HEK293 (cell line): ENCODE measurements around the gene ITPRIPL1.

Experiments
- CTCF ChIA-PET: fragments of 350-600 bp; formaldehyde crosslinking; extraction: SDS; loops from one replicate; lab custom pipeline; 2021; ENCODE audit warnings: antibody characterized with exemption; lab: Yijun Ruan, JAX
- POLR2A ChIA-PET: fragments of 300-600 bp; formaldehyde crosslinking; extraction: SDS; loops from one replicate; lab custom pipeline; 2020; ENCODE audit warnings: antibody characterized with exemption, inconsistent platforms; lab: Yijun Ruan, JAX
- H3K27ac ChIP-seq: fragments of 200-500 bp; sonication (Bioruptor generic); 2 replicates; pipeline ENCODE4 v1.5.1; 2014; ENCODE audit warnings: low read depth, low read length, control low read depth, inconsistent platforms; ENCODE audit errors: extremely low read depth
- H3K36me3 ChIP-seq, 2 experiments: fragments of 200-500 bp in 1 of 2; sonication (Bioruptor generic) in 1 of 2; 1 replicate in 1 of 2; 2 replicates in 1 of 2; pipeline ENCODE4 v1.5.1; 2014 to 2017; ENCODE audit warnings: inconsistent platforms in 2 of 2, low read length in 2 of 2; ENCODE audit not compliant: control insufficient read depth in 2 of 2, insufficient read depth in 1 of 2
- H3K4me1 ChIP-seq: fragments of 200-500 bp; sonication (Bioruptor generic); 2 replicates; pipeline ENCODE4 v1.5.1; 2014; ENCODE audit warnings: mild to moderate bottlenecking, low read length, inconsistent platforms; ENCODE audit not compliant: control insufficient read depth, insufficient read depth
- H3K4me3 ChIP-seq: 2 replicates; pipeline ENCODE4 v1.5.1; 2011; ENCODE audit warnings: low read depth, mild to moderate bottlenecking, control low read depth, low read length, moderate library complexity
- H3K9me3 ChIP-seq: fragments of 200-500 bp; sonication (Bioruptor generic); 2 replicates; pipeline ENCODE4 v1.5.1; 2014; ENCODE audit warnings: low read depth, low read length, inconsistent platforms; ENCODE audit not compliant: control insufficient read depth, insufficient read depth
- AEBP2 ChIP-seq: fragments of 450-650 bp; formaldehyde crosslinking; IDR thresholded peaks from 2 replicates; pipeline ENCODE4 v1.5.1; 2016; ENCODE audit warnings: missing biosample characterization, missing genetic modification characterization, borderline replicate concordance
- BCL11B ChIP-seq: fragments of 450-650 bp; formaldehyde crosslinking; IDR thresholded peaks from 2 replicates; pipeline ENCODE4 v1.5.1; 2016; ENCODE audit warnings: low read depth, missing biosample characterization, missing genetic modification characterization
- BCL6B ChIP-seq: fragments of 450-650 bp; formaldehyde crosslinking; IDR thresholded peaks from 2 replicates; pipeline ENCODE4 v1.5.1; 2017; ENCODE audit warnings: missing biosample characterization, missing genetic modification characterization
- EGR2 ChIP-seq: fragments of 450-650 bp; formaldehyde crosslinking; IDR thresholded peaks from 2 replicates; pipeline ENCODE4 v1.5.1; 2016; ENCODE audit warnings: low read depth, missing biosample characterization, missing genetic modification characterization
- KLF8 ChIP-seq: fragments of 450-650 bp; formaldehyde crosslinking; IDR thresholded peaks from 2 replicates; pipeline ENCODE4 v1.5.1; 2016; ENCODE audit warnings: missing biosample characterization, missing genetic modification characterization
- PRDM10 ChIP-seq: fragments of 450-650 bp; formaldehyde crosslinking; IDR thresholded peaks from 2 replicates; pipeline ENCODE4 v1.5.1; 2016; ENCODE audit warnings: missing biosample characterization, missing genetic modification characterization
- RBAK ChIP-seq: fragments of 450-650 bp; formaldehyde crosslinking; IDR thresholded peaks from 2 replicates; pipeline ENCODE4 v1.5.1; 2016; ENCODE audit warnings: missing biosample characterization, missing genetic modification characterization
- SALL2 ChIP-seq: fragments of 450-650 bp; formaldehyde crosslinking; IDR thresholded peaks from 2 replicates; pipeline ENCODE4 v1.5.0; 2017; ENCODE audit warnings: missing biosample characterization, mild to moderate bottlenecking, missing genetic modification characterization, borderline replicate concordance
- SP3 ChIP-seq: fragments of 450-650 bp; formaldehyde crosslinking; IDR thresholded peaks from 2 replicates; pipeline ENCODE4 v1.5.1; 2016; ENCODE audit warnings: missing biosample characterization, missing genetic modification characterization
- ZBTB6 ChIP-seq: fragments of 450-650 bp; formaldehyde crosslinking; IDR thresholded peaks from 2 replicates; pipeline ENCODE4 v1.5.1; 2017; ENCODE audit warnings: missing biosample characterization, missing genetic modification characterization
- ZNF114 ChIP-seq: fragments of 450-650 bp; formaldehyde crosslinking; IDR thresholded peaks from 2 replicates; pipeline ENCODE4 v1.5.0; 2017; ENCODE audit warnings: missing biosample characterization, missing genetic modification characterization
- ZNF211 ChIP-seq: fragments of 450-650 bp; formaldehyde crosslinking; IDR thresholded peaks from 2 replicates; pipeline ENCODE4 v1.5.1; 2016; ENCODE audit warnings: low read depth, missing biosample characterization, missing genetic modification characterization
- ZNF416 ChIP-seq: fragments of 450-650 bp; formaldehyde crosslinking; IDR thresholded peaks from 2 replicates; pipeline ENCODE4 v1.5.1; 2016; ENCODE audit warnings: missing biosample characterization, missing genetic modification characterization
- ZNF433 ChIP-seq: fragments of 450-650 bp; formaldehyde crosslinking; IDR thresholded peaks from 2 replicates; pipeline ENCODE4 v1.5.1; 2016; ENCODE audit warnings: missing biosample characterization, missing genetic modification characterization, low read depth
- ZNF530 ChIP-seq: fragments of 450-650 bp; formaldehyde crosslinking; IDR thresholded peaks from 2 replicates; pipeline ENCODE4 v1.5.1; 2016; ENCODE audit warnings: low read depth, missing biosample characterization, missing genetic modification characterization
- ZNF544 ChIP-seq: fragments of 450-650 bp; formaldehyde crosslinking; IDR thresholded peaks from 2 replicates; pipeline ENCODE4 v1.5.0; 2017; ENCODE audit warnings: missing biosample characterization, missing genetic modification characterization
- ZNF555 ChIP-seq: fragments of 450-650 bp; formaldehyde crosslinking; conservative IDR thresholded peaks from 2 replicates; pipeline ENCODE4 v1.5.1; 2017; ENCODE audit warnings: missing biosample characterization, mild to moderate bottlenecking, missing genetic modification characterization, inconsistent platforms
- ZNF704 ChIP-seq: fragments of 450-650 bp; formaldehyde crosslinking; IDR thresholded peaks from 2 replicates; pipeline ENCODE4 v1.5.1; 2016; ENCODE audit warnings: missing biosample characterization, missing genetic modification characterization
- ZXDB ChIP-seq: fragments of 450-650 bp; formaldehyde crosslinking; IDR thresholded peaks from 2 replicates; pipeline ENCODE4 v1.5.1; 2016; ENCODE audit warnings: missing biosample characterization, missing genetic modification characterization

The ITPRIPL1 gene

GRCh38 chr2:96320728-96321622 is 4.1 kb upstream of the ITPRIPL1 start (continued):
- TF ChIP-seq ZNF704 (tag by site-specific recombination) (no peak), BCL6B (tag by site-specific recombination) (no peak), ZNF530 (tag by site-specific recombination) (no peak), ZXDB (no peak), ZNF433 (no peak), ZNF544 (tag by site-specific recombination) (no peak), BCL11B (tag by site-specific recombination) (no peak), ZNF211 (tag by site-specific recombination) (no peak), ZNF555 (tag by site-specific recombination) (no peak), RBAK (tag by site-specific recombination) (no peak)

- POLR2A ChIA-PET = interaction anchor here (4.8 kb wide), 1 partner anchor 12 kb away, joined by 43 read pairs; the partner anchor contains the start of gene NCAPH
- TF ChIP-seq SP3 (no peak), KLF8 (tag by site-specific recombination) (no peak), PRDM10 (tag by site-specific recombination) (no peak), ZNF114 (tag by site-specific recombination) (no peak)
- Histone ChIP-seq H3K36me3 (peaks cover 0 to 21% of the 10 kb centered on the region in 2 experiments; a peak in 1 of 3 replicates), H3K27ac (no peak overlapping the region), H3K9me3 (no peaks in the 10 kb centered on the region), H3K4me3 (no peak overlapping the region), H3K4me1 (no peaks in the 10 kb centered on the region)
- CTCF ChIA-PET = interaction anchor here (0.6 to 1.1 kb wide), 3 partner anchors 15 to 66 kb away, joined by 3 to 5 read pairs (median 3); no protein-coding TSS in a partner anchor
These were observed 1.3 kb upstream of the ITPRIPL1 start for GRCh38 chr2:96323849-96324248.

- Histone ChIP-seq H3K4me1 (0 out of 2 replicates have a peak, but pooled peaks cover 4% of the 10 kb centered on the region), H3K9me3 (no peaks in the 10 kb centered on the region), H3K27ac (no peak overlapping the region), H3K36me3 (peaks cover 0 to 21% of the 10 kb centered on the region in 2 experiments; a peak in 1 of 3 replicates), H3K4me3 (no peak overlapping the region)
- CTCF ChIA-PET = no interaction called here
- TF ChIP-seq SALL2 (tag by site-specific recombination) (no peak), EGR2 (0 out of 2 replicates have a peak, but pooled peaks have one; percentile 4), ZBTB6 (tag by site-specific recombination) (no peak), AEBP2 (tag by site-specific recombination) (no peak), ZNF416 (no peak)
- TF ChIP-seq, all 188 proteins: peak for 1
- POLR2A ChIA-PET = no interaction called here
These were observed 436 bp upstream of the ITPRIPL1 start for GRCh38 chr2:96324721-96325040.
